HG02678 (cell line): ENCODE results near the gene STAG1.
"Not testable (repeated sequence)": the region's sequence is repeated elsewhere in the genome, so short reads cannot be mapped to it uniquely, and the experiment has no call there.

ENCODE experiments used
- ATAC-seq: cut with Tn5 transposase; IDR thresholded peaks from one replicate; pipeline ENCODE4 v1.9.1; 2021; ENCODE audit warnings: mild to moderate bottlenecking, moderate library complexity; ENCODE audit not compliant: unreplicated experiment

The STAG1 gene

DNA sequence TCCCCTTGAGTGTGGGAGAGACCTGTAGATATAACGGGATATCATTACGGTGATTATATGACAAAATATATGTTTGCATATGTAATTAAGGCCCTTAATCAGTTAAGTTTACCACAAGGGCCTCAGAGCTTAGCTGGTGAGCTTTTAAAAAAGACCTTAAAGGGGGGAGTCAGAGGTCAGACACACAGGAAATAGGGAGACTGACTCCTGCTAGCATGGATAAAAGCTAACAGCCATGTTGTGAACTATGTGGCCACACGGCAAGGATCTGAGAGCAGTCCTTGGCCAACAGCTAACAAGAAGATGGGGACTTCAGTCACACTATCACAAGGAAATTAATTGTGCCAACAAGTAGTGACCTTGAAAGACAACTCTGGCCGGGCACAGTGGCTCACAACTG lies 3.1 kb downstream of the STAG1 start:
- no peak for ATAC-seq

DNA sequence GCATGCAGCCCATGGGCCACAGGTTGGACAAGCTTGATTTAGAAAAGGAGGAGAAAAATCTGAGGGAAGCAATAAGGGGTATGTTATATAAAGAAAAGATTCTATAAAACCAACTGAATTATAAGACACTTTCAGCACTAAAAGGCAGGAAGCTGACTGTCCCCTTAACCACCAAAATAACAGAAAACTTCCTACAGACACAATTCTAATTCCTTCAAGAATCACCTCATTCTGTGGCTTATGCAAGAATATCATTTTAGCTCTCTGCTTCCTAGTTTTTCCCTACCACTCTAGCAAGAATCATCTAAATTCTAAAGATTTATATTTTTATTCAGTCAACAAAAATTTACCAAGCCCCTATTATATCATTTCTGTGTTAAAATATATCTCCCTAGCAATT lies 6.3 kb downstream of the STAG1 start:
- ATAC-seq, result no peak

DNA sequence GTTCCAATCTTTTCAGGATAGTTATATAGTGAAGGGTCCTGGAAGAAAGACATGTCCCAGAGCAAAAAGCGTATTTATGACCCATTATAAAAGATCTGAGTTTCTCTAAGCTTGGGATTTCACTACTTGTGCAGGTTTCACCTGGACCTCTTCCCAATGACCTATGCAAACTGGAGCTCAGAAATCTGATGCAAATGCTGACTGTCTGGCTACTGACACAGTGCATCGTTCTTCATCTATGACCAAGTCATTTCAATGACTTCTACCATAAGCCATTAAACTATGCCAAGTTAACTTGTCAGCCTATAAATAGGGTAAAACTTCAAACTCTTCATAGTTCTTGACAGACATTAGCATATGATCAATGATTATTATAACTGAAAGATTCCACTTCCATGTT lies 11.1 kb downstream of the STAG1 start:
- no peak for ATAC-seq

DNA sequence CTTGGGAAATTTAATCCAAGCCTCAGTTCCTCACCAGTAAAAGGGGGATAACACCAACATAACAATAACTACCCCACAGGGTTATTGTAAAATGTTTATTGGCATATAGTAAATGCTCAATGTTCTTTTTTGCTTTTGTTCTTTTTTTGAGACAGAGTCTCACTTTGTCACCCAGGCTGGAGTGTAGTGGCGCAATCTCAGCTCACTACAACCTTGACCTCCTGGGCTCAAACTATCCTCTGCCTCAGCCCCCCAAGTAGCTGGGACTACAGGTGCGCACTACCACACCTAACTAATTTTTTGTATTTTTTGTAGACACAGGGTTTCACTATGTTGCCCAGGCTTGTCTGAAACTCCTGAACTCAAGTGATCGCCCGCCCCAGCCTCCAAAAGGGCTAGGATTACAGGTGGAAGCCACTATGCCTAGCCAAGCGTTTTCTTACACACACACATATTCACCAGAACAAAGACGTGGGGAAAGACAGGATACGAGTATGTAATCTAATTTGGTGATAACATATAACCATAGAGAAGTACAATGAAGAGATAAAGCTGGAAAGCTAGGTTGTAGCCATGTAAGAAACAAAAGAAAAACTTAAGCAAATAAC lies 11.7 kb downstream of the STAG1 start:
- ATAC-seq, result no peak

DNA sequence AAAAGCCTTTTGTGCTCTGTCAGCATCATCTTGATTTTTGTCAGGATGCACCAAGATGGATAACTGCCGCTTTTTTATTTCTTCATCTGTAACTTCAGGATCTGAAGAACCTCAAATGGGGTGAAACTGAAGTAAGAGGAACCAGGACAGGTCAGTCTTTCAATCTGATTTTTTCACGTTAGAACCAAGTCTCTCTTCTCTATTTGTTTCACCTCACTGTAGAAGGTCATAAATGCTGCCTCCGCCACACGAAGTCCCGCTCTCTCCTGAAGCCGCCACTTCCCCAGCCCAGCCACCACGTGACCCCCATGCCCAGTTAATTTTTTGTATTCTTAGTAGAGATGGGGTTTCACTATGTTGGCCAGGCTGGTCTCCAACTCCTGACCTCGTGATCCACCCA lies 15.2 kb downstream of the STAG1 start:
- ATAC-seq, result not testable (repeated sequence)

DNA sequence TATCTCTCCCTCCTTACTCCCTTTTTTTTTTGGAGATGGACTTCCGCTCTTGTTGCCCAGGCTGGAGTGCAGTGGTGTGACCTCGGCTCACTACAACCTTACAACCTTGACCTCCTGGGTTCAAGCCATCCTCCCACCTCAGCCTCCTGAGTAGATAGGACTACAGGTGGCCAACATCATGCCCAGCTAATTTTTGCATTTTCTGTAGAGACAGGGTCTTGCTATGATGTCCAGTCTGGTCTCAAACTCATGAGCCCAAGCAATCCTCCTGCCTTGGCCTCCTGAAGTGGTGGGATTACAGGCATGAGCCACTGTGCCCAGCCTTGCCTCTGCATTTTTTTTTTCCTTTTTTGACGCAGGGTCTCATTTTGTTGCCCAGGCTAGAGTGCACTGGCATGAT lies 17.1 kb downstream of the STAG1 start:
- ATAC-seq, result no peak

DNA sequence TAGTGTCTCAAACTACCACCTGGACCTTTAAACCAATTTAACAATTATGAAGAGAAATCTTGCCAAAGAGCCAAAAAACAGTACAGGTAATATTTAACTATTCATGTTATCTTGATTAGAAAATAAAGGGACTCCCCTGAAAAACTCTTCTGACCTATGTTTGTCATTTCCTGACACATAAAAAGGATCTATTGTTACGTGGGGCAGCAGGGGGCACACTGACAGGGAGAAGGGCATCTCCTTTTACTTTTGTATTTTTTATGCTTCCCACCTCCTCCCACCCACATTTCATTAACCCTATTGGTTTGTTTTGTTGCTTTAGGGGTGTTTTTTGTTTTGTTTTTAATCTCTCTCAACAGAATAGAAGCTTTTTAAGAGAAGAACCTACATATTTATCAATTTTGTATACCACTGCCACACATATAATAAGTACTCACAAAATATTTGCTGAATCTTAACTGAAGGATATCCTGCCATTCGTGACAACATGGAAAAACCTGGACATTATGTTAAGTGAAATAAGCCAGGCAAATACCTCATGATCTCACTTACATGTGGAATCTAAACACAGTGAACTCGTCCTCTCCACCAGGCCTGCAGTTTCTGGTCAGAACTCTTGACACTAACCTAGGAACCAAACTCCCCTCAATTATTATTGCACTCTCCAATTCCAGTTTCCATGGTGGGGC lies 17.7 kb downstream of the STAG1 start:
- ATAC-seq, result no peak

DNA sequence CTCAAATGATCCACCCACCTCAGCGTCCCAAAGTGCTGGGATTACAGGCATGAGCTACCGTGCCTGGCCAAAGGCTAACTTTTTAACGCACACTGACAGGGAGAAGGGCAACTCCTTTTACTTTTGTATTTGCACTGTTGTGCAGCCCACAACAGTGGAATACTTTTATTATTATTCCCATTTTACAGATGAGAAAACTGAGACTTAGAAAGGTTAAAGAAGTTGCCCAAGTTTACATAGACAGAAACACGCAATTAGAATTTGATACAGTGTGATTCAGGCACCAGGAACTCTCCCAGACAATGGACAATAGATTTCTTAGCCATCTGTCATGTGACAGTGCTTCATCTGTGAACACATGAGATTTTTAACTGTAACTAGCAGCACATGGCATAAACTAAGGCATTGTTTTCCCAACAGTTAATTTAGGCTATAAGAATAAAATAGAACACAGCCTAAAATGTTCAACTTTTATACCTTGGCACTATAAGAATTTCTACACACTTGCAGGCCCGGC lies 18.8 kb downstream of the STAG1 start:
- ATAC-seq, result no peak

DNA sequence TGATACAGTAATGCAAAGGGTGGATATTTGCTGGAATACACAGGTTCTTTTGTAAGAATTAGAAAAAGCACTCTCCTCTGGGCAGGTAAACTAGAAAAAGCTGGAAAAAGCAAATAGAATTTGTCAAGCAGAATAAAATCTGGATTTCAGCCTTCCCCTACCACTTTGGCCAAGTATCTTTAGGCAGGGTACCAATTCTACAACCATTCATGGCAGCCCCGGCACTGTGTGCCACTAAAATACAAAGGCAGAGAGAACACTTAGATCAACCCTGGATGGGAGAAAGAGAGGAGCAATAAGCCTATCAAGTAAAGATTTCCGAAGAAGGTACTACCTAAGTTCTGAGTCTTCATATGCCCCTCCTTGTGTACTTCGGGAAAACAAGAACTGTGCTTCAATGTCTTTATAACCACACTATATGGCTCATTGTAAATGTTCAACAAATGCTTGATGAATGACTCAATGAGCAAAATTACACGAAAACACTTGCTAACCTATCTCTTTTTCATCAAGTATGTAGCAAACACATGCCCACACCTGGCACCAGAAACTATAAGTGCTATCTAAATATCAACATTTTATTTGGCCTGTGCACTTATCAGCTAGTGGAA lies 20.8 kb downstream of the STAG1 start:
- no peak for ATAC-seq

DNA sequence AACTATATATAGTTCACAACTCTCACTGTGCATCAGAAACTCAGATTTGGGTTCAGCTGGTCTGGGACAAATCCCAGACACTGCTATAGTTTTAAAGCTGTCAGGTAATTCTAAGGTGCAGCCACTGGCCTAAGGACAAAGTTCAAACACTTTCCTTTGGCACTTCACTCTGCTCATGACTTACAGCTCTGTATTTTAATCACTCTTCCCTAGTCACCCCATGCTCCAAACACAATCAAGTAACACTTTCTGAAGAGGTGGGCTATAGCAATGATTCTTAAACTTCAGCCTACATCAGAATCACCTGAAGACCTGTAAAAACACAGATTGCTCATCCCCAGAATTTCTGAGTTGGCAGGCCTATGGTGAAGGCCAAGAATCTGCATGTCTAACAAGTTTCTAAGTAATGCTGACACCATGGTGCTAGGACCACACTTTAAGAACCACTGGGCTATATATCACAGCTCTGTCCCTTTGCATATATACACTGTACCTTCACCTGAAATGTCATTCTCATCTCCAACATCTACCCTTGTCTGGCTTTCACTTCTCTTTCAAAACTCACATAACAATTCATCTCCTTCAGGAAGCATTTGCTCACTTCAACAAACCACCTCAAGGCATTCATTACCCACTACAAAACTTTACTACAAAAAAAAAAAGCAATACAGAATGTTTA lies 21.4 kb downstream of the STAG1 start:
- peak; percentile 63 for ATAC-seq

DNA sequence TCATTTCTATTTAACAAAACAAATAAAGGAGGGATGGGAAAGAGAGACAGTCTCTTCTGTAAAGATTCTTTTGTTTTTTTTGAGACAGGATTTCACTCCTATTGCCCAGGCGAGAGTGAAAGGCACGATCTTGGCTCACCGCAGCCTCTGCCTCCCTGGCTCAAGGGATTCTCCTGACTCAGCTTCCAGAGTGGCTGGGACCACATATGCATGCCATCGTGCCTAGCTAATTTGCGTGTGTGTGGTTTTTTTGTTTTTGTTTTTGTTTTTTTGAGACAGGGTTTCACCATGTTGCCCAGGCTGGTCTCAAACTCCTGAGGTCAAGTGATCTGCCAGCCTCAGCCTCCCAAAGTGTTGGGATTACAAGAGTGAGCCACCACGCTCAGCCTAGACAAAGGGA lies 23.3 kb downstream of the STAG1 start:
- no peak for ATAC-seq

DNA sequence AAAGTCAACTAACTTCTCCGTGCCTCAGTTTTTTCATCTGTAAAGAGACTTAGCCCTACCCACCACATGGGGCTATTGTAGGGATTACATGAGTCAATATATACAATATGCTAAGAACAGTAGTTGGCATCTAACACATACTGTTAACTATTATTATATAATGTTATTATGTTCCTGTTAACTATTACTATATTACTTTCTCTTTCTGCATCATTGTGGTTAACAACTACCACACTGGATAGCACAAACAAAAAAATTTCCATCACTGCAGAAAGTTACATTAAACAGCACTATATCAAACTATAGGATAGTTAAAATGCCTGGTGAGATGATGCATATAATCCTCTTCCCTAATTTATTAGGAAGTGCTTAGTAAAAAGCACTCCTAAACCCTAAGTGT lies 23.7 kb downstream of the STAG1 start:
- ATAC-seq, result peak; percentile 50

DNA sequence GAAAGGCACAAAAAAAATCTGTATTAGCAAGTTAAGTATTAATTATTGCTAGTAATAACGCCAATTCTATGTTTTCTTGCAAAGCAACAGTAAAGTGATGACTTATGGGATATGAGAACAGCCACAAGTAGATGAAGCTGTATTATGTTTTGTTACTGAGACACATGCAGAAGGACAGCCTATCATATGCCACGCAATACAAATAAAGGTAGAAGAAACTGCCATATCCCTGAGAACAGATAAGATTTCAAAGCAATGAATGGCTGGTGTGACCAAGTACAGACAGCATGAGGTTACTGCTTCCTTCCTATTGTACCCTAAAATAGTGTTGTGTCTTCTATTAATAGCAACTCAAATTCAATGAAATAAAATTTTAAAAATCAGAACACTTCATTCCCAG lies 26.7 kb downstream of the STAG1 start:
- ATAC-seq, result no peak

DNA sequence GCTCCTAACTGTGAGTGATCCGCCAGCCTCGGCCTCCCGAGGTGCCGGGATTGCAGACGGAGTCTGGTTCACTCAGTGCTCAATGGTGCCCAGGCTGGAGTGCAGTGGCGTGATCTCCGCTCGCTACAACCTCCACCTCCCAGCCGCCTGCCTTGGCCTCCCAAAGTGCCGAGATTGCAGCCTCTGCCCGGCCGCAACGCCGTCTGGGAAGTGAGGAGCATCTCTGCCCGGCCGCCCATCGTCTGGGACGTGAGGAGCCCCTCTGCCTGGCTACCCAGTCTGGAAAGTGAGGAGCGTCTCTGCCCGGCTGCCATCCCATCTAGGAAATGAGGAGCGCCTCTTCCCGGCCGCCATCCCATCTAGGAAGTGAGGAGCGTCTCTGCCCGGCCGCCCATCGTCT lies 29.3 kb downstream of the STAG1 start:
- ATAC-seq, result not testable (repeated sequence)

DNA sequence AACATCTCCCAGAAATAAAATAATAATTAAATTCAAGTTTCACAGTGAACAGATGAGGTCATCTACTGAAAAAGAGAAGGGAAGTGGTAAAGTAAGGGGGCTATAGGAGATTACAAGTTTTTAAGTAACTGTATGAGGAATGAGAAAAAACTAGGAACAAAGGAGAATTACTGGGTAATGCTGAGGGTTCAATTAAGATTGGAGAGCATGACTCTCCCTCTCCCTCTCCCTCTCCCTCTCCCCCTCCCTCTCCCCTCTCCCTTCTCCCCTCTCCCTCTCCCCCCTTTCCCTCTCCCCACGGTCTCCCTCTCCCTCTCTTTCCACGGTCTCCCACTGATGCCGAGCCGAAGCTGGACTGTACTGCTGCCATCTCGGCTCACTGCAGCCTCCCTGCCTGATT lies 29.8 kb downstream of the STAG1 start:
- not testable (repeated sequence) for ATAC-seq

DNA sequence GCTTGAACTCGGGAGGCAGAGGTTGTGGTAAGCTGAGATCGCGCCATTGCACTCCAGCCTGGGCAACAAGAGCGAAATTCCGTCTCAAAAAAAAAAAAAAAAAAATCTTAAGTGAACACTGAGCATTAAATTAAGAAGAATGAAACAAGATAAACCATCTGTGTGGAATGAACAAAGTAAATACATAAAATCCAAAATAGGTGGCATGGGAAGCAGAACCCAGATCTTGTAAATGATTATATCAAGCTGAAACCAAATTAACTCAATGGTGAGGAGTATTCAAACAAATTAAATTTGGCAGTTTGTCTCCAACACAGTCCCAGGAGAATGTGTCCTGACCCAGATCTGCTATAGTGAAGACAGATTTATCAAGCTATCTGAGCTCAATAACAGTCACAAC lies 32.1 kb downstream of the STAG1 start:
- ATAC-seq, result no peak

DNA sequence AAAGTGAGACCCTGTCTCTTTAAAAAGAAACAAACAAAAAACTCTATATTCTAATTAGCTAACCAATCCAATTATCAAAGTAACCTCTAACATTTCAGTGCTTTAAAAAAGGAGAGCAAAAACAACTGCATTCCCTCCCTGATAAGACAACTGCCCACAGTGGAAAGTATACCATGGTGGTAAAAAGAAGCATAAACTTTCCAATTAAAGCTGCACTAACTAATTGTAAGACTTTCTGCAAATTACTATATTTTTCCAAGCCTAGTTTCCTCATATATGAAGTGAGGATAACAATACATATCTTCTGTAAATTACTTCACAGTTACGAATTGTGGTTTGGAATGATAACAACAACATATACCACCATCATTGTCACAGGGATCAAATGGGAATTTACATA lies 35.5 kb downstream of the STAG1 start:
- ATAC-seq, result no peak

DNA sequence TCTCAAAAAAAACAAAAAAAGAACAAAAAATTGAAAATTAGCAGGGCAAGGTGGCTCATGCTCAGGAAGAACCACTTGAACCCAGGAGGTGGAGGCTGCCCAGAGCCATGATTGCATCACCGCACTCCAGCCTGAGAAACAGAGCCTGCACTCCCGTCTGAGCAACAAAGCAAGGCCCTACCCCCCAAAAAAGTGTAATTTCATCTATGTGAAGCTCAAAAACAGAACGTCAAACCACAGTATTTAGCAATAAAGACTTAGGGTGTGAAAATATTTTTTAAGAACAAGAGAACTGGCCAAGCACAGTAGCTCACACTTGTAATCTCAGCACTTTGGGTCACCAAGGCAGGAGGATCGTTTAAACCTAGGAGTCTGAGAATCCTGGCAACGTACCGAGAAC lies 38.2 kb downstream of the STAG1 start:
- ATAC-seq, result no peak

DNA sequence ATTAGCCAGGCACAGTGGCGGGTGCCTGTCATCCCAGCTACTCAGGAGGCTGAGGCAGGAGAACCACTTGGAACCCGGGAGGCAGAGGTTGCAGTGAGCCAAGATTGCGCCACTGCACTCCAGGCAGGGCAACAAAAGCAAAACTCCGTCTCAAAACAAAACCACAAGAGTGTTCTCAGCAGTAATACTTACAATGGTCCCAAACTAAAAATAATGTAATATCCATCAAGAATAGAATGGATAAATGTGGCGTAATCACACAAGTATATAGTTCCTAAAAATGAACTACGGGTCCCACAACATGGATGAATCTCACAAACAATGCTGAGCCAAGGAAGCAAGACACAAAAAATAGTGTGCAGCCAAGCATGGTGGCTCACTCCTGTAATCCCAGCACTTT lies 39.2 kb downstream of the STAG1 start:
- no peak for ATAC-seq

DNA sequence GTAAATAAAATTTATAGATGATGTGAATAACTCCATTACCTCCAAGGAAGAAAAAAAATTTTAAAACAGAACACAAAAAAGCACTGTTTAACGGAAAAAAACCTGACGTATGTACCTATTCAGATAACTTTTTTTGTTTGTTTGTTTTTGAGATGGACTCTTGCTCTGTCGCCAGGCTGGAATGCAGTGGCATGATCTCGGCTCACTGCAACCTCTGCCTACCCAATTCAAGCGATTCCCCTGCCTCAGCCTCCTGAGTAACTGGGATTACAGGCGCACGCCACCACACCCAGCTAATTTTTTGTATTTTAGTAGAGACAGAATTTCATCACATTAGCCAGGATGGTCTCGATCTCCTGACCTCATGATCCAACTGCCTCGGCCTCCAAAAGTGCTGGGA lies 40.3 kb downstream of the STAG1 start:
- ATAC-seq, result not testable (repeated sequence)

DNA sequence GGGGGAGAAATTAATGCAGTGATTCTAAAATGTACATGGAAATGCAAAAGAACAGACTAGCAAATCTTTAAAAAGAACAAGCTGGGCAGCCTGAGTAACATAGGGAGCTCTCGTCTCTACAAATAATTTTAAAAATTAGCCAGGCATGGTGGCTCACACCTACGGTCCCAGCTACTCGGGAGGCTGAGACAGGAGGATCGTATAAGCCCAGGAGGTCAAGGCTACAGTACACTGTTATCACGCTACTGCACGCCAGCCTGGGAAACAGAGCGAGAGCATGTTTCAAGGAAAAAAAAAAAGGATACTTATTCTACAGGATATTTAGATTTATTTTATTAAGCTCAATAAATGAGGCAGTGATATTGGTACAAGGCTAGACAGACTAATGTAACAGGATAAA lies 40.9 kb downstream of the STAG1 start:
- no peak for ATAC-seq

DNA sequence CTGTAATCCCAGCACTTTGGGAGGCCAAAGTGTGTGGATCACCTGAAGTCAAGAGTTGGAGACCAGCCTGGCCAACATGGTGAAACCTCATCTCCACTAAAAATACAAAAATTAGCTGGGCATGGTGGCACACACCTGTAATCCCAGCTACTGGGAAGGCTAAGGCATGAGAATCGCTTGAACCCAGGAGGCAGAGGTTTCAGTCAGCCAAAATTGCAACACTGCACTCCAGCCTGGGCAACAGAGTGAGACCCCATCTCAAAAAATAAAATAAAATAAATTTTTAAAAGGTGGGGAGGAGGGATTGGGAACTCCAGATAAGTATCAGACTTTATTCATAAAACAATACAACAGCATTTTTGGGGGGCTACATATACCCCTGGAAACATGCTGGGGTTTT lies 42.4 kb downstream of the STAG1 start:
- not testable (repeated sequence) for ATAC-seq
